GM10847 (cell line): Measurements from ENCODE around the gene P3H3.

Experiments used
- POLR2A ChIP-seq: IDR thresholded peaks from 2 replicates; pipeline ENCODE4 v1.6.1; 2011; ENCODE audit not compliant: insufficient read length; ENCODE audit errors: extremely low read depth

P3H3 gene

DNA sequence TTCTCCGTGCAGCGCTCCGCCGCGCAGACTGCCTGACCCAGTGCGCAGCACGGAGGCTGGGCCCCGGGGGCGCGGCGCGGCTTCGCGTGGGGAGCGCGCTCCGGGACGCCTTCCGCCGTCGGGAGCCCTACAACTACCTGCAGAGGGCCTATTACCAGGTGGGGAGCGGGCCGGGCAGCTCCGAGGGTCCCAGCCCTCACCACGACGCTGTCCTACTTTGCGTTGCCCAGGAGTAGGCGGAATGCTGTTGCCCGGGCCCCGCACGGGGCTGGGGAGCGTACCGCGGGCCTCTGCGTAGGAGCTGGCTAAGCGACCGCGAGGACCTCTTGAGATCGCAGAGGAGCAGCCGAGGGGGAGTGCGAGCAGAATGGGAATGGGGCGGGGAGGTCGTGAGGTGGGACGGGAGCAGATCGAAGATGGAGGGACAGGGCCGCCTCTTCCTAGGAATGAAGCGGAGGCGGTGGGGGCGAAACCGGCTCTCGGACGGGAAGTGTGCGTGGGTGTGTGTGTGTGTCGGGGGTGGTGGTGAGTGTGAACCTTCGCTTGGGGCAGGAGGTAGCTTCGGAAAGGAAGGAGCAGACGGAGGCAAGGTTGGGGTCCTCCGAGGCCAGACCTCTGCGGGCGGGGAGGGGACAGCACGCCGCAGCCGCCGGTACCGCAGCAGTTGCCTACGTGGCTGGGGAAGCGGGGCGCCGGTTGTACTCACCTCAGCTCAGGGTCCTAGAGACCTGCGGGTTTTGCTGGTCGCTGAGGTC is 751 bp downstream of the P3H3 start:
- TF ChIP-seq POLR2A: no peak

DNA sequence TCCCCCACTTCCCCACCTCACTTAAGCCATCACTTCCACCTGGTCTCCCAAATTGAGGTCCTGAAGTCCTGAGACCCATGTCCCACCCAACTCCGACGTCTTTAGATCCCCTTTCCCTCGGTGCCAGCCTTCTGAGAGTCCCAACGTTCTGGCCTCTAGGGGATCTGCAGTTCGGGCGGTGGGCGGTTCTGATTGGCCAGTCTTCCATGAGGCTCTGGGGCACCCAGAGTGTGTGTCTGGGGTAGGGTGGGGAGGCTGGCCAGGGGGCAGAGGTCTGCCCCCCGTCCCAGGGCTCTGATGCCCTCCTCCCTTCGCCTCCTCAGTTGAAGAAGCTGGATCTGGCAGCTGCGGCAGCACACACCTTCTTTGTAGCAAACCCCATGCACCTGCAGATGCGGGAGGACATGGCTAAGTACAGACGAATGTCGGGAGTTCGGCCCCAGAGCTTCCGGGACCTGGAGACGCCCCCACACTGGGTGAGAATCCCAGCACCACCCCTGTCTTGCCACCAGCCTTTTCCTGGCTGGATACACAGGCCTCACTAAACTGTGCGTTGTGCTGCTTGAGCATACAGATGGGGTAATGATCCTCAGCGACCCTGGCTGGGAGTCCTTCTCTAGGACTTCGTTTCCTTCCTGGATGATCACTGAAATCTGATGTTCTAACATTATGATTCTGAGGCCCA is 1.5 kb downstream of the P3H3 start:
- TF ChIP-seq POLR2A: no peak

DNA sequence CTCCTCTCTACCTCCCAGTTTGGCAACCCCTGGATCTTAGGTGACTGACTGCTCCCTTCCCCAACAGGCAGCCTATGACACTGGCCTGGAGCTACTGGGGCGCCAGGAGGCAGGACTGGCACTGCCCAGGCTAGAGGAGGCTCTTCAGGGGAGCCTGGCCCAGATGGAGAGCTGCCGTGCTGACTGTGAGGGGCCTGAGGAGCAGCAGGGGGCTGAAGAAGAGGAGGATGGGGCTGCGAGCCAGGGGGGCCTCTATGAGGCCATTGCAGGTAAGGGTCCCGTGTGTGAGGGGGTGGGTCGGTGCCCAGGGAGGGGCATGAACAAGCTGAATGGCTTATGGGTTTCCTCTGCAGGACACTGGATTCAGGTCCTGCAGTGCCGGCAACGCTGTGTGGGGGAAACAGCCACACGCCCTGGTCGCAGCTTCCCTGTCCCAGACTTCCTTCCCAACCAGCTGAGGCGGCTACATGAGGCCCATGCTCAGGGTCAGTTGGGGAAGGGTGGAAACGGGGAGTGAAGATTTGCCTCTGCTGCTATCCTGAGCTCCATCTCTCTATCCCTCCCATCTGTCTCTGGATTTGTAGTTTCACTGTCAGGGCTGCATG is 2.2 kb downstream of the P3H3 start:
- TF ChIP-seq POLR2A: no peak

DNA sequence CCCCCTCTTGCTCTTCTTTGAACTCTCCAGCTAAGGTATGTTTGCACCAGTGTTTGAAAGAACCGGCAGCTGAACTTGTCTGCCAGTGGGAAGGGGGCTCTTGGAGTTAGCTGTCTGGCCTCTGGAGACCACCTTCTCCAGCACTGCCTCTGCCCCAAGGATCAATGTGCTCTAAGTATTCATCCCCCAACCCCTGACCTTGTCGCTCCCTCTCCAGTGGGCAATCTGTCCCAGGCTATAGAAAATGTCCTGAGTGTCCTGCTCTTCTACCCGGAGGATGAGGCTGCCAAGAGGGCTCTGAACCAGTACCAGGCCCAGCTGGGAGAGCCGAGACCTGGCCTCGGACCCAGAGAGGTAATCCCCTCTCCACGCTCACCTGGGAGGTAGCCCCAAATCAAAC is 2.8 kb downstream of the P3H3 start:
- TF ChIP-seq POLR2A: no peak

DNA sequence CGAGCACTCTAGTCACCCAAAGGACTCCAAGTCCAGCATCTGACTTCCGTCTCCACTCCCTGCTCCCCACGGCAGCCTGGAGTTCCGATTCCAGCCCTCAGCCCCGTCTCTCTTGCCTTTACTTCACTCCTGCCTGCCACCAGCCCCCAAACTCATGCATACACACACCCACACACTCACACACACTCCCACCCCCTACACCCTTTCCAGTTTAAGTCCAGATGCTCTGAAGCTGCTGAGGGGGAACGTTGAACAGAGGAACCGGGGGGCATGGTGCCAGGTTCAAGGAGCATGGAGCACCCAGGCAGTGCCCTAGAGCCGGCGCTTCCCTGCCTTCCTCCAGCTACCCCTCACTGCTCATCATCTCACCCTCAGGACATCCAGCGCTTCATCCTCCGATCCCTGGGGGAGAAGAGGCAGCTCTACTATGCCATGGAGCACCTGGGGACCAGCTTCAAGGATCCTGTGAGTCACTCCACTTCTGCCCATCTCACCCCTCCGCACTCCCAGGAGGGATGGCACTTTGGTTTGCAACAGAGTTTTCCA is 3.3 kb downstream of the P3H3 start:
- no peak for TF ChIP-seq POLR2A

DNA sequence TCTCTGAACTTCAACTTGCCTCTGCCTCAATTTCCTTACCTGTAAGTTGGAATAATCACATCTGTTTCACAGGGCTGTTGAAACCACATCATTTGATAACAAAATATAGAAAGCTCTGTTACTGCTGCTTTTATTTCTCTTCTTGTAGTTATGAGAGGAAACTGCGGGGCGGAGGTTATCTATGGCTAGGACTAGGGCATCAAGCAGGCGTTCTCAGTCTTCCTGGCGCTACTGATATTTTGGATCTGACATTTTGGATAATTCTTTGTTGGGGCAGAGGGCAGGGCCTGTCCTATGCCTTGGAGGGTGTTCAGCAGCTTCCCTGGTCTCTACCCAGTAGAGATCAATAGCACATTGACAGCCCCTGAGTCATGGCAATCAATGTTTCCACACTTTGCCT is 3.9 kb downstream of the P3H3 start:
- TF ChIP-seq POLR2A: no peak

- no peak for TF ChIP-seq POLR2A
Measured at GRCh38 chr12:6833189-6833890, 5.1 kb downstream of the P3H3 start.

GRCh38 chr12:6834254-6834653 is 6.0 kb downstream of the P3H3 start:
- TF ChIP-seq POLR2A: no peak

GRCh38 chr12:6834873-6835272 is 6.7 kb downstream of the P3H3 start:
- no peak for TF ChIP-seq POLR2A

DNA sequence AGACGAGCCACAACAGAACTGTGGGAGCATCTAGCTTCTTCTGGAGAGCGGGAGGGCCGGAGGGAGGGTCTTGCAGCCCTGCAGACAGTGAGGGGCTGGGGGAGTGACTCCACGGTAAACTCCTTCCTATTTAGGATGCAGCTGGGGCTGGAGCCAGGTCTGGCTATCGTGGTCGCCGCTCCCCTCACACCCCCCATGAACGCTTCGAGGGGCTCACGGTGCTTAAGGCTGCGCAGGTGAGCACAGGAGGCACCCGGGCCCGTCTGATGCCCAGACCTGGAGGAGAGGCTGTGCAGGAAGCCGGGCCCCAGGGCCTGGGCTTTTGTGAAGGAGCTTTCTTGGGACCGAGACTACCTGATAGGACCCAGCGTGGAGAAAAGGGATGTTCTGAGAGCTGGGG is 8.6 kb downstream of the P3H3 start:
- no peak for TF ChIP-seq POLR2A

DNA sequence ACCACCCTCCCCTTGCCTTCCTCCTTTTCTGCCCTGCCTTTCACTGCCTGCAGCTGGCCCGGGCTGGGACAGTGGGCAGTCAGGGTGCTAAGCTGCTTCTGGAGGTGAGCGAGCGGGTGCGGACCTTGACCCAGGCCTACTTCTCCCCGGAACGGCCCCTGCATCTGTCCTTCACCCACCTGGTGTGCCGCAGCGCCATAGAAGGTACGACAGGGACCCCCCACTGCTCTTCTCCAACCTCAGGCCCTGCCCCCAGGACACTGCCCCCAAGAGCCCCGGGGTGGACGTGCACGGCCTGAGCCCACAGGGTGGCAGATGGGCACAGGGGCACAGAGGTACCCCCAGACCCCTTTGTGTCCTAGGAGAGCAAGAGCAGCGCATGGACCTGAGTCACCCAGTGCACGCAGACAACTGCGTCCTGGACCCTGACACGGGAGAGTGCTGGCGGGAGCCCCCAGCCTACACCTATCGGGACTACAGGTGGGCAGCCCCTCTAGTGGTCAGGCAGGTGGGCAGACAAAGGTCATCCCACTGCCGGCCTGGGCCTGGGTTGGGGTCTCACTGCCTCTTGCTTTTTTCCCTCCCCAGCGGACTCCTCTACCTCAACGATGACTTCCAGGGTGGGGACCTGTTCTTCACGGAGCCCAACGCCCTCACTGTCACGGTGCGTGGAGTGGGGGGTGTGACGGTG is 9.3 kb downstream of the P3H3 start:
- TF ChIP-seq POLR2A: no peak

GRCh38 chr12:6838854-6839253 is 10.6 kb downstream of the P3H3 start:
- TF ChIP-seq POLR2A: no peak

GRCh38 chr12:6839482-6840201 is 11.4 kb downstream of the P3H3 start:
- TF ChIP-seq POLR2A: no peak

GRCh38 chr12:6840330-6840729 is 12.1 kb downstream of the P3H3 start:
- TF ChIP-seq POLR2A: no peak
